Lower lobe of right lung (tissue), 2 donors: ENCODE measurements around the gene ALKBH8. TPM values are rescaled to one million over a fixed set of nuclear protein-coding genes. Genes with fewer than 3 reads are reported as not detected.
A peak's percentile ranks its signal among the peaks of the same experiment; 100 is the strongest.
"Not testable (repeated sequence)": the region's sequence is repeated elsewhere in the genome, so short reads cannot be mapped to it uniquely, and the experiment has no call there.

Experiments
- ATAC-seq, 2 donors: fragments of 200-7000 bp; cut with Tn5 transposase; one replicate each; pipeline ENCODE4 v1.9.1; 2020 to 2022; ENCODE audit warnings: mild to moderate bottlenecking in 2 of 2, moderate library complexity in 2 of 2
- DNase-seq: peaks from one replicate; pipeline ENCODE4 v3.0.0-alpha.2; 2020
- H3K27ac ChIP-seq: fragments of 200-600 bp; one replicate; pipeline ENCODE4 v1.8.0; 2022
- H3K27me3 ChIP-seq: fragments of 200-600 bp; one replicate; pipeline ENCODE4 v1.8.0; 2022; ENCODE audit warnings: low read depth
- H3K36me3 ChIP-seq: fragments of 200-600 bp; one replicate; pipeline ENCODE4 v1.8.0; 2022; ENCODE audit warnings: mild to moderate bottlenecking
- H3K4me1 ChIP-seq: fragments of 200-600 bp; one replicate; pipeline ENCODE4 v1.8.0; 2022
- H3K4me3 ChIP-seq: fragments of 200-600 bp; one replicate; pipeline ENCODE4 v1.8.0; 2022; ENCODE audit warnings: mild to moderate bottlenecking
- H3K9me3 ChIP-seq: fragments of 200-600 bp; one replicate; pipeline ENCODE4 v1.8.0; 2022
- intact Hi-C: fragments of 100-400 bp; cut with DNase I; formaldehyde crosslinking; loops from one replicate; pipeline ENCODE4 v1.11.0; 2022
- total RNA-seq: library from RNA; stranded (reverse); fragmentation: NEBNext Ultra II Directional; extraction: Animal tissue kit (Norgen Biotek cat#: 25700); gene quantifications from one replicate; pipeline ENCODE4 v1.2.1, GENCODE V29; 2021
- TF ChIP-seq, protein P1 (sequence below): fragments of 200-600 bp; IDR thresholded peaks from one replicate; pipeline ENCODE4 v1.8.0; 2022; ENCODE audit warnings: antibody characterized with exemption, mild to moderate bottlenecking
- donor health status: DM: no; HTN: yes; CAD: no; lungs with severe emphysema.

The ALKBH8 gene
- total RNA-seq, 1 donor from 2014 or later: 8.5 TPM

DNA sequence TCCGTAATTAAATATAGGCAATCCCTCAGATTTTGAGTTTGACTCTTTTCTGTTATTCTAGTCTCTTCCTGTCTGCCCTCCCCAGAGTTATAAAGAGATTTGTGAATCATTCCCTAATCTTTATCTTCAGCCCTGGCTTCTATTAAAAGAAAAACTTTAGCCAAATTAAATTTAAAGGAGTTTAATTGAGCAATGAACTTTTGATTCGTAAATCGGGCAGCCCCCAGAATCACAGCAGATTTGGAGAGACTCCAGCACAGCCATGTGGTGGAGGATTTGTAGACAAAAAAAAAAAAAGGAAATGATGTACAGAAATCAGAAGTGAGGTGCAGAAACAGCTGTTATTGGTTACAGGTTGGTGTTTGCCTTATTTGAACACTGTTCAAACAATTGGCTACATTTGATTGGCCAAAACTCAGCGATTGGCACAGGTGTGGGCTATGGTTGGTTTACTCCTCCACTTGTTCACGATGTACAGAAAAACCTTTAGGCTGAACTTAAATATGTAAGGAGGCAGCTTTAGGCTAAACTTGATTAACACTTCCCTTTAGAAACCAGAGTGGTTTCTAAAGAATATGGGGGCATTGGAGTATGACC, 2.3 kb upstream of the ALKBH8 start:
- Histone ChIP-seq H3K27ac (no peak overlapping the region), H3K36me3 (no peaks in the 10 kb centered on the region)

DNA sequence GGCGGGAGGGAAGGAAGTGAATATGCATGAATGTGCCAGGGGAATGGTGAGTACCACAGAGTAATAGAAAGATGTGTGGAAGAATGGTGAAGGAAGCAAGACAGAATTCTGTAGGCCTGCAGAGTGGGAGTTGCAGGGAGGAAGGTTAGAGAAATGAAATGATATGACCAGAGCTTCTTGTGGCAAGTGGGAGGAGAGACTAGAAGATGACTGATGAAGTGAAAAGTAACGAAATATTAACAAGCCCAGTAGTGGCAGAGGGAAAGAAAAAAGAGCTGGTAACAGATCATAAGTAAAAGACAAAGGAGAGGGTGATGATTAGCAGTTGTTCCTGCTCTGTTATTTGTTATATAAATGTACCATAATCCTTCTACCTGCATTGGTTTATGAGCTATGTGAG, 1.0 kb upstream of the ALKBH8 start:
- TF ChIP-seq, protein P1, sequence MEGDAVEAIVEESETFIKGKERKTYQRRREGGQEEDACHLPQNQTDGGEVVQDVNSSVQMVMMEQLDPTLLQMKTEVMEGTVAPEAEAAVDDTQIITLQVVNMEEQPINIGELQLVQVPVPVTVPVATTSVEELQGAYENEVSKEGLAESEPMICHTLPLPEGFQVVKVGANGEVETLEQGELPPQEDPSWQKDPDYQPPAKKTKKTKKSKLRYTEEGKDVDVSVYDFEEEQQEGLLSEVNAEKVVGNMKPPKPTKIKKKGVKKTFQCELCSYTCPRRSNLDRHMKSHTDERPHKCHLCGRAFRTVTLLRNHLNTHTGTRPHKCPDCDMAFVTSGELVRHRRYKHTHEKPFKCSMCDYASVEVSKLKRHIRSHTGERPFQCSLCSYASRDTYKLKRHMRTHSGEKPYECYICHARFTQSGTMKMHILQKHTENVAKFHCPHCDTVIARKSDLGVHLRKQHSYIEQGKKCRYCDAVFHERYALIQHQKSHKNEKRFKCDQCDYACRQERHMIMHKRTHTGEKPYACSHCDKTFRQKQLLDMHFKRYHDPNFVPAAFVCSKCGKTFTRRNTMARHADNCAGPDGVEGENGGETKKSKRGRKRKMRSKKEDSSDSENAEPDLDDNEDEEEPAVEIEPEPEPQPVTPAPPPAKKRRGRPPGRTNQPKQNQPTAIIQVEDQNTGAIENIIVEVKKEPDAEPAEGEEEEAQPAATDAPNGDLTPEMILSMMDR: no peak
- no peak overlapping the region for H3K4me3 ChIP-seq
- no peaks in the 10 kb centered on the region for H3K36me3 ChIP-seq
- no peak for ATAC-seq
- no peak for DNase-seq
- peaks cover 35% of the 10 kb centered on the region for H3K4me1 ChIP-seq
- no peaks in the 10 kb centered on the region for H3K27me3 ChIP-seq
- no peak overlapping the region for H3K27ac ChIP-seq
- intact Hi-C loops: no loop called here
- no peaks in the 10 kb centered on the region for H3K9me3 ChIP-seq

More for the DNA sequence above, 2.3 kb upstream of the ALKBH8 start:
- H3K9me3 ChIP-seq: no peaks in the 10 kb centered on the region
- ATAC-seq (no peak), DNase-seq (no peak)
- no peak overlapping the region for H3K4me3 ChIP-seq
- peaks cover 27% of the 10 kb centered on the region for H3K4me1 ChIP-seq
- intact Hi-C loops: no loop called here
- H3K27me3 ChIP-seq: no peaks in the 10 kb centered on the region
- TF ChIP-seq, protein P1: no peak

DNA sequence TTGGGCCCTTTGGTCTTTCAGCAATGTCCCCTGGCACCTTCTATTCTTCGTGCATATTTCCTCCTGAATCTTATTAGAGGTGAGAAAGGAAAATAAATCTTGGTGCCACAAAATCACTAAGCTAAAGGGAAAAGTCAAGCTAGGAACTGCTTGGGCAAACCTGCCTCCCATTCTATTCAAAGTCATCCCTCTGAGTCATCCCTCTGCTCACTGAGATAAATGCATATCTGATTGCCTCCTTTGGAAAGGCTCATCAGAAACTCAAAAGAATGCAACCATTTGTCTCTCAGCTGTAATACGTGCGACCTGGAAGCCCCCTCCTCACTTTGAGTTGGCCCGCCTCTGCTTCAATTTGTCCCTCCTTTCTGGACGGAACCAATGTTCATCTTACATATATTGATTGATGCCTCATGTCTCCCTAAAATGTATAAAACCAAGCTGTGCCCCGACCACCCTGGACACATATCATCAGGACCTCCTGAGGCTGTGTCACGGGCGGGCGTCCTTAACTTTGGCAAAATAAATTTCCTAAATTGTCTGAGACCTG, 493 bp upstream of the ALKBH8 start:
- intact Hi-C loops, DNase-seq: not testable (repeated sequence)
- peak in 1 of 2 donors; percentile 6 for ATAC-seq

DNA sequence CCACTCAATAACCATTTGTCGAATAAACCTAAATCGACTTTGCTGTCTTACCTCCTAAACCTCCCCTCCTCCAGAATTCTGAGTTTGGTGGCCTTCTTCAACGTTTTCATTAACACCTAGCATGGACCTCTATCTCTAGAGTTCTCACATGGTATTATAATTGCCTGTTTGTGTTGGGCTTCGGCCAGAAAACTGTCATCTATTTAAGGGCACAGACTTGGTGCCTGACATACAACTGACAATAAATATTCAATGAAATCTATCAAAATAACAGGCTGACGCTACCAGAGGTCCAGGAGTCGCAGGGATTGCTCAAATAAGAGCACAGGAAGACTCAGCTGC, 687 bp downstream of the ALKBH8 start:
- Histone ChIP-seq H3K9me3 (no peaks in the 10 kb centered on the region), H3K36me3 (peaks cover 4% of the 10 kb centered on the region), H3K27me3 (no peaks in the 10 kb centered on the region), H3K4me1 (peaks cover 35% of the 10 kb centered on the region), H3K27ac (peak overlapping the region; percentile 87), H3K4me3 (peak overlapping the region; percentile 89)
- ATAC-seq (no peak), DNase-seq (no peak)
- TF ChIP-seq, protein P1: no peak
- intact Hi-C loops: no loop called here

More for the DNA sequence above, 493 bp upstream of the ALKBH8 start:
- not testable (repeated sequence) for H3K27me3 ChIP-seq, H3K36me3 ChIP-seq, H3K9me3 ChIP-seq
- peak overlapping the region; percentile 89 for H3K4me3 ChIP-seq
- peaks cover 35% of the 10 kb centered on the region for H3K4me1 ChIP-seq
- H3K27ac ChIP-seq: peak overlapping the region; percentile 87

DNA sequence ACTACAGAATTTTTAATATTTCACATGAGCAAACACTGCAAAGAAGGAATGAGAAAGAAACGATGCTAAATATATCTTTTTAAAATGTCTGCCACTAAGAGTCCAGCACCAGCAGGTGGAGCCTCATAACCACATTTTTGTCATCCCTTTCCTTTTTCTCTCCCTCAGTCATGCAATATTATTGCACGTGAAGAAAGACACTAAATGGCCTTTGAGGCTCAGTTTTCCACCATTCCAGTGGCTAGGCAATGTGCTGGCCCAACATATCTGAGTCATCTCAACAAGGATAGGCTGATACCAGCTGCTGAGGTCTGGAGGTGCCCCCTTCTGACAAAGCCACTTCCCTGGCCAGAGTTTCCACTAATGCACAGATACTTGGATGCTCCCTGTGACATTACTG, 1.8 kb downstream of the ALKBH8 start:
- H3K4me1 ChIP-seq: peaks cover 35% of the 10 kb centered on the region
- no peak overlapping the region for H3K4me3 ChIP-seq
- DNase-seq (no peak), ATAC-seq (peak in 1 of 2 donors; percentile 23)
- no peaks in the 10 kb centered on the region for H3K27me3 ChIP-seq
- TF ChIP-seq, protein P1: peak; percentile 48
- no peak overlapping the region for H3K27ac ChIP-seq
- intact Hi-C loops: no loop called here
- peaks cover 16% of the 10 kb centered on the region for H3K36me3 ChIP-seq
- H3K9me3 ChIP-seq: no peaks in the 10 kb centered on the region

DNA sequence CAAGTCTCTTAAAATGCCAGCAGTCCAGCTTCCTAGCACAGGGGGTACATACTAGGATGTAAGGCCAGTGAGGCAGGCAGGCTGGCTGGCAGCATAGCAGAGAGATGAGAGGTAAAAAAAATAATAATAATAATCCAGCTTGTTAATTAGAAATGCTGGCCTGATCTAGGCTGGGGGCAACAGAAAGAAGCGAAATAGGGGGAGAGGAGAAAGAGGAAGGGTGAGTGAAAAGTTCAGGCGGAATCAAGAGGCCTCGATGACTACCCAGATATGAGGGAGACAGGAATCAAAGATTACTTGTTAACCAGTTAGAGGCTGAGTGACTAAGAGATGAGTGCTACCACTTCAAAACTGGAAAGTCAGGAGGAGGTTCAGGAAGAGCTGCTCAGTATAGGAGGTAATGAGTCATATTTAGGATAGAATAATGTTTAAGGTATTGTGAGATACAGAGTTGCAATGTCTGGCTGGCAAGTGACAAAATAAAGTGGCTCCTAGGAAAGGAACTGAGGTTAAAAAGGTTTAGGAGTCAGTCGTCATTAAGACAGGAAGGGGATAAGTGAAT, 2.8 kb downstream of the ALKBH8 start:
- TF ChIP-seq, protein P1: no peak
- H3K4me3 ChIP-seq: no peak overlapping the region

More for the DNA sequence above, 2.8 kb downstream of the ALKBH8 start:
- H3K27ac ChIP-seq: no peak overlapping the region
- ATAC-seq (peak in 1 of 2 donors; percentile 18), DNase-seq (no peak)
- H3K4me1 ChIP-seq: peaks cover 35% of the 10 kb centered on the region
- H3K27me3 ChIP-seq: no peaks in the 10 kb centered on the region
- intact Hi-C loops: no loop called here
- peaks cover 17% of the 10 kb centered on the region for H3K36me3 ChIP-seq
- no peaks in the 10 kb centered on the region for H3K9me3 ChIP-seq
